GM12878 (cell line): ENCODE data around the gene POU2AF1. TPM values are rescaled to one million over a fixed set of nuclear protein-coding genes. Genes with fewer than 3 reads are reported as not detected.

Experiments used
- ATAC-seq: fragments of 200-7000 bp; cut with Tn5 transposase; 3 replicates; pipeline ENCODE4 v1.9.1; 2020; ENCODE audit warnings: mild to moderate bottlenecking, moderate library complexity
- BruUV-seq: library from RNA; stranded (reverse); fragments of 400-500 nt; replicated peaks from 2 replicates; lab custom pipeline; 2021; lab: Mats Ljungman, UMichigan
- CTCF ChIA-PET: fragments of 300-600 bp; sonication (Branson Sonifier 250); formaldehyde crosslinking; extraction: SDS; loops from one replicate; lab custom pipeline; 2021; ENCODE audit warnings: inconsistent platforms; lab: Yijun Ruan, JAX
- POLR2A ChIA-PET: fragments of 350-600 bp; formaldehyde crosslinking; extraction: SDS; loops from one replicate; lab custom pipeline; 2021; ENCODE audit warnings: inconsistent platforms; lab: Charles Lee
- RAD21 ChIA-PET: fragments of 300-600 bp; sonication (Branson Sonifier 250); formaldehyde crosslinking; loops from one replicate; lab custom pipeline; 2023; ENCODE audit warnings: antibody characterized with exemption; ENCODE audit not compliant: unreplicated experiment; lab: Charles Lee
- SMC1A ChIA-PET: fragments of 300-600 bp; sonication (Branson Sonifier 250); formaldehyde crosslinking; loops from one replicate; lab custom pipeline; 2023; ENCODE audit not compliant: unreplicated experiment, uncharacterized antibody; lab: Charles Lee
- DNase-seq: peaks from one replicate; pipeline ENCODE4 v3.0.0-alpha.2; 2011; ENCODE audit warnings: low read depth, low spot score
- FAIRE-seq: peaks from 3 replicates; lab custom pipeline; 2011; peaks lifted over from hg19 to GRCh38; lab: Jason Lieb, UNC
- H2AFZ ChIP-seq: 2 replicates; pipeline ENCODE4 v1.6.0; 2011; ENCODE audit warnings: low read depth, low read length, control low read depth; ENCODE audit not compliant: control insufficient read depth
- H3K27ac ChIP-seq: 2 replicates; pipeline ENCODE4 v1.5.1; 2011; ENCODE audit warnings: control low read depth; ENCODE audit not compliant: control insufficient read depth, insufficient read depth
- H3K27me3 ChIP-seq, 2 experiments: replicated peaks in 1 of 2; 2 replicates each; pipeline versions ENCODE4 v1.6.0 to v1.6.1; 2011; ENCODE audit warnings: low read length in 1 of 2; ENCODE audit not compliant: control insufficient read depth in 2 of 2, insufficient read depth in 2 of 2
- H3K36me3 ChIP-seq, 2 experiments: 2 replicates each; pipeline ENCODE4 v1.5.1; 2011; ENCODE audit warnings: low read length in 1 of 2; ENCODE audit not compliant: control insufficient read depth in 2 of 2, insufficient read depth in 2 of 2
- H3K4me1 ChIP-seq: 2 replicates; pipeline ENCODE4 v1.6.1; 2011; ENCODE audit warnings: mild to moderate bottlenecking, low read length, moderate library complexity, mixed read lengths; ENCODE audit not compliant: control insufficient read depth, insufficient read depth
- H3K4me2 ChIP-seq: 2 replicates; pipeline ENCODE4 v1.6.0; 2011; ENCODE audit warnings: control low read depth; ENCODE audit not compliant: control insufficient read depth, insufficient read depth
- H3K4me3 ChIP-seq: fragments of 200-600 bp; sonication (generic); 2 replicates; pipeline ENCODE4 v1.5.1; 2016
- H3K79me2 ChIP-seq: 2 replicates; pipeline ENCODE4 v1.6.0; 2011; ENCODE audit warnings: low read length; ENCODE audit not compliant: control insufficient read depth, insufficient read depth
- H3K9ac ChIP-seq: 2 replicates; pipeline ENCODE4 v1.8.0; 2011; ENCODE audit warnings: low read length, control low read depth, mixed read lengths; ENCODE audit not compliant: control insufficient read depth, insufficient read depth
- H3K9me3 ChIP-seq: replicated peaks from 3 replicates; pipeline ENCODE4 v1.5.1; 2011; ENCODE audit warnings: mild to moderate bottlenecking, low read length; ENCODE audit not compliant: control insufficient read depth, insufficient read depth
- H4K20me1 ChIP-seq: 2 replicates; pipeline ENCODE4 v1.6.0; 2011; ENCODE audit not compliant: control insufficient read depth, insufficient read depth
- ATF7 ChIP-seq: fragments of 450-650 bp; IDR thresholded peaks from 2 replicates; pipeline ENCODE4 v1.6.1; 2016; ENCODE audit warnings: low read depth, mild to moderate bottlenecking
- CREB1 ChIP-seq: IDR thresholded peaks from 2 replicates; pipeline ENCODE4 v1.6.1; 2012; ENCODE audit warnings: low read depth, mild to moderate bottlenecking, inconsistent platforms
- ESRRA ChIP-seq: IDR thresholded peaks from 2 replicates; pipeline ENCODE4 v1.6.1; 2012; ENCODE audit warnings: mild to moderate bottlenecking, low read length, improper control_type of control experiment
- KAT2A ChIP-seq: conservative IDR thresholded peaks from 2 replicates; pipeline ENCODE4 v1.6.1; 2011; ENCODE audit warnings: low read depth, low read length; ENCODE audit not compliant: control insufficient read depth
- LARP7 ChIP-seq: fragments of 450-650 bp; IDR thresholded peaks from 2 replicates; pipeline ENCODE4 v1.6.1; 2017; ENCODE audit warnings: mild to moderate bottlenecking
- NBN ChIP-seq: fragments of 450-650 bp; IDR thresholded peaks from 2 replicates; pipeline ENCODE4 v1.6.1; 2016
- NFYA ChIP-seq: IDR thresholded peaks from 2 replicates; pipeline ENCODE4 v1.6.1; 2011; ENCODE audit warnings: low read depth, mild to moderate bottlenecking, low read length, improper control_type of control experiment, borderline replicate concordance
- RCOR1 ChIP-seq: conservative IDR thresholded peaks from 2 replicates; pipeline ENCODE4 v1.6.1; 2012; ENCODE audit warnings: low read depth, low read length, improper control_type of control experiment
- SMAD1 ChIP-seq: fragments of 450-650 bp; IDR thresholded peaks from 2 replicates; pipeline ENCODE4 v1.6.1; 2018; ENCODE audit warnings: mild to moderate bottlenecking, low read depth; ENCODE audit not compliant: partially characterized antibody
- SRF ChIP-seq, 2 experiments: IDR thresholded peaks; 2 replicates each; pipeline ENCODE4 v1.6.1; 2011; ENCODE audit warnings: low read depth in 2 of 2, low read length in 2 of 2, mild to moderate bottlenecking in 1 of 2, moderate library complexity in 1 of 2
- ZBED1 ChIP-seq: IDR thresholded peaks from 2 replicates; pipeline ENCODE4 v1.6.1; 2016; ENCODE audit warnings: borderline replicate concordance
- WGBS: methylation state at CpG from one replicate; pipeline ENCODE4 v1.1.6; 2016; ENCODE audit warnings: low lambda C conversion rate; ENCODE audit not compliant: insufficient replicate concordance, insufficient coverage; ENCODE audit errors: missing lambda C conversion rate; 5-methylcytosine and 5-hydroxymethylcytosine counted together
- in situ Hi-C: fragments of 300-500 bp; cut with MboI; formaldehyde crosslinking; loops from 9 replicates; pipeline ENCODE4 v1.14.3; 2018; ENCODE audit warnings: mixed read lengths
- intact Hi-C: fragments of 100-400 bp; cut with micrococcal nuclease; formaldehyde crosslinking; loops from one replicate; pipeline ENCODE4 v1.14.2; 2022; ENCODE audit not compliant: unreplicated experiment
- polyA plus RNA-seq, 11 experiments: library from polyadenylated mRNA; depleted of rRNA in 4 of 11; unstranded in 6 of 11; stranded (reverse) in 5 of 11; fragments of >200 nt; fragmentation: Nextera tagmentation in 4 of 11; fragmentation: Illumina TruSeq in 1 of 11; extraction: Ambion mirVana in 4 of 11; extraction: Trizol in 1 of 11; gene quantifications; 1 replicate in 1 of 11; 2 replicates in 10 of 11; pipeline versions ENCODE4 v1.2.1 to v1.2.3, GENCODE V29; 2011 to 2016; ENCODE audit warnings: inconsistent platforms in 2 of 11, missing spikeins in 2 of 11, low read depth in 1 of 11
- total RNA-seq, 4 experiments: library from RNA; depleted of rRNA in 3 of 4; stranded (reverse); fragments of >200 nt in 3 of 4; fragmentation: Illumina TruSeq in 1 of 4; extraction: Trizol in 1 of 4; gene quantifications; 2 replicates each; pipeline versions ENCODE4 v1.2.1 to v1.2.3, GENCODE V29; 2013 to 2021
- TF ChIP-seq, protein P1 (sequence below): fragments of 450-650 bp; IDR thresholded peaks from 2 replicates; pipeline ENCODE4 v1.6.1; 2016; ENCODE audit warnings: mild to moderate bottlenecking, moderate library complexity, borderline replicate concordance
- TF ChIP-seq, protein P2 (sequence below): IDR thresholded peaks from 2 replicates; pipeline ENCODE4 v1.6.1; 2011; ENCODE audit warnings: borderline replicate concordance, low read depth, mild to moderate bottlenecking, moderate library complexity, mixed read lengths, low read length; ENCODE audit not compliant: insufficient read depth; ENCODE audit errors: extremely low read length

The POU2AF1 gene
- total and polyA plus RNA-seq, 10 of the 15 experiments (the other 5 are each of a cell fraction or from before 2014, with no cell fraction given): 13.1 to 169 (median 75.5) TPM

DNA sequence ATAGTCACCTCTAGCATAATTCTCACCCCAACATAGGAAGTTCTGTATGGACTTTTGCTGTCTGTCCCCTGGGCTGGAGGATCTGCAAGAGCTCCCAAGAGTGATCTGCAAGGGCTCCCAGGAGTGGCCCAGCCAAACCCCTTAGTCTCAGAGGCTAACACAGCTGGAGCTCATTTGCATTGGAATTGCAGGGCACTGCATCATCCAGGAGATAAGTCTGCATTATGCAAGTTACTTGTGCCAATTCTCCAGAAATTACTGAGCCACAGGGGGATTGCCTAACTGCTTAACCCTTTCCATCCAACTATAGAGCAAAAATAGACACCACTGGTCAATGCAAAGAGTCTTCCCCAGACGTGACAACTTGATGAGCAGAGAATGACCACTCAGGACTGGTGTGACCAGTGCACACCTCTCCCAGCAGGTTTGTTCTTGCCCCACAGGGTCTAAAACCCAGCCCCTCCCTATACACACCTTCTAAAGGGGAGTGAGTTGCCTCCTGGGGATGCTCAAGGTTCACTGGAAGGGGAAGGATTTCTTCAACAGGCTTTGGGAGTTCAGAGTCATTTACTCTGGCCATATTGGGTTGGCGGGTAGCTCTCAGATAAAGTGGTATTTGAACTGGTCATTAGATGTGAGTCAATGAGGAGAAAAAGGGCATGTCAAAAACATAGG lies 42.4 kb downstream of the POU2AF1 start:
- no peaks in the 10 kb centered on the region for H3K79me2 ChIP-seq
- H3K4me3 ChIP-seq: no peak overlapping the region
- H3K9me3 ChIP-seq: peaks cover 2% of the 10 kb centered on the region; the same call in 1 of the 3 replicates
- WGBS: 88% methylated on average over 2 of the region's 2 CpGs
- H3K27me3 ChIP-seq: no peaks in the 10 kb centered on the region
- H3K36me3 ChIP-seq: no peaks in the 10 kb centered on the region
- H4K20me1 ChIP-seq: no peaks in the 10 kb centered on the region
- ATAC-seq (no peak), FAIRE-seq (no peak), DNase-seq (no peak)
- no TSS peak for BruUV-seq
- TF ChIP-seq, protein P1, sequence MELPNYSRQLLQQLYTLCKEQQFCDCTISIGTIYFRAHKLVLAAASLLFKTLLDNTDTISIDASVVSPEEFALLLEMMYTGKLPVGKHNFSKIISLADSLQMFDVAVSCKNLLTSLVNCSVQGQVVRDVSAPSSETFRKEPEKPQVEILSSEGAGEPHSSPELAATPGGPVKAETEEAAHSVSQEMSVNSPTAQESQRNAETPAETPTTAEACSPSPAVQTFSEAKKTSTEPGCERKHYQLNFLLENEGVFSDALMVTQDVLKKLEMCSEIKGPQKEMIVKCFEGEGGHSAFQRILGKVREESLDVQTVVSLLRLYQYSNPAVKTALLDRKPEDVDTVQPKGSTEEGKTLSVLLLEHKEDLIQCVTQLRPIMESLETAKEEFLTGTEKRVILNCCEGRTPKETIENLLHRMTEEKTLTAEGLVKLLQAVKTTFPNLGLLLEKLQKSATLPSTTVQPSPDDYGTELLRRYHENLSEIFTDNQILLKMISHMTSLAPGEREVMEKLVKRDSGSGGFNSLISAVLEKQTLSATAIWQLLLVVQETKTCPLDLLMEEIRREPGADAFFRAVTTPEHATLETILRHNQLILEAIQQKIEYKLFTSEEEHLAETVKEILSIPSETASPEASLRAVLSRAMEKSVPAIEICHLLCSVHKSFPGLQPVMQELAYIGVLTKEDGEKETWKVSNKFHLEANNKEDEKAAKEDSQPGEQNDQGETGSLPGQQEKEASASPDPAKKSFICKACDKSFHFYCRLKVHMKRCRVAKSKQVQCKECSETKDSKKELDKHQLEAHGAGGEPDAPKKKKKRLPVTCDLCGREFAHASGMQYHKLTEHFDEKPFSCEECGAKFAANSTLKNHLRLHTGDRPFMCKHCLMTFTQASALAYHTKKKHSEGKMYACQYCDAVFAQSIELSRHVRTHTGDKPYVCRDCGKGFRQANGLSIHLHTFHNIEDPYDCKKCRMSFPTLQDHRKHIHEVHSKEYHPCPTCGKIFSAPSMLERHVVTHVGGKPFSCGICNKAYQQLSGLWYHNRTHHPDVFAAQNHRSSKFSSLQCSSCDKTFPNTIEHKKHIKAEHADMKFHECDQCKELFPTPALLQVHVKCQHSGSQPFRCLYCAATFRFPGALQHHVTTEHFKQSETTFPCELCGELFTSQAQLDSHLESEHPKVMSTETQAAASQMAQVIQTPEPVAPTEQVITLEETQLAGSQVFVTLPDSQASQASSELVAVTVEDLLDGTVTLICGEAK: no peak
- TF ChIP-seq ZBED1 (no peak), NBN (no peak), SRF (IDR thresholded peaks at IDR 0.05; ENCODE audit: low read depth in 2 of 2, low read length in 2 of 2) (no peak), SMAD1 (no peak), RCOR1 (no peak), ATF7 (no peak), ESRRA (no peak), CREB1 (no peak), NFYA (no peak), LARP7 (no peak), KAT2A (no peak)
- TF ChIP-seq, protein P2, sequence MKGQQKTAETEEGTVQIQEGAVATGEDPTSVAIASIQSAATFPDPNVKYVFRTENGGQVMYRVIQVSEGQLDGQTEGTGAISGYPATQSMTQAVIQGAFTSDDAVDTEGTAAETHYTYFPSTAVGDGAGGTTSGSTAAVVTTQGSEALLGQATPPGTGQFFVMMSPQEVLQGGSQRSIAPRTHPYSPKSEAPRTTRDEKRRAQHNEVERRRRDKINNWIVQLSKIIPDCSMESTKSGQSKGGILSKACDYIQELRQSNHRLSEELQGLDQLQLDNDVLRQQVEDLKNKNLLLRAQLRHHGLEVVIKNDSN: no peak
- H3K27ac ChIP-seq: no peak overlapping the region
- ChIA-PET POLR2A (interaction anchor here (0.6 kb wide), 1 partner anchor 14 kb away, joined by 3 read pairs; no protein-coding TSS in a partner anchor), RAD21 (interaction anchor here (0.5 kb wide), 1 partner anchor 86 kb away, joined by 3 read pairs; no protein-coding TSS in a partner anchor), CTCF (interaction anchor here (0.5 to 1.4 kb wide), 2 partner anchors 10 to 1042 kb away, joined by 3 to 5 read pairs; no protein-coding TSS in a partner anchor), SMC1A (interaction anchor here (0.5 to 1.5 kb wide), 2 partner anchors 13 to 86 kb away, joined by 3 to 5 read pairs; no protein-coding TSS in a partner anchor)
- H3K4me1 ChIP-seq: peaks cover 3% of the 10 kb centered on the region; the same call in 1 of the 2 replicates
- in situ Hi-C loops: no loop called here
- H3K9ac ChIP-seq: no peak overlapping the region
- intact Hi-C loops: no loop called here
- no peak overlapping the region for H2AFZ ChIP-seq
- H3K4me2 ChIP-seq: no peak overlapping the region
